ENCODE measurements around the gene EGF.
"Not testable (repeated sequence)": the region's sequence is repeated elsewhere in the genome, so short reads cannot be mapped to it uniquely, and the experiment has no call there.

The EGF gene

DNA sequence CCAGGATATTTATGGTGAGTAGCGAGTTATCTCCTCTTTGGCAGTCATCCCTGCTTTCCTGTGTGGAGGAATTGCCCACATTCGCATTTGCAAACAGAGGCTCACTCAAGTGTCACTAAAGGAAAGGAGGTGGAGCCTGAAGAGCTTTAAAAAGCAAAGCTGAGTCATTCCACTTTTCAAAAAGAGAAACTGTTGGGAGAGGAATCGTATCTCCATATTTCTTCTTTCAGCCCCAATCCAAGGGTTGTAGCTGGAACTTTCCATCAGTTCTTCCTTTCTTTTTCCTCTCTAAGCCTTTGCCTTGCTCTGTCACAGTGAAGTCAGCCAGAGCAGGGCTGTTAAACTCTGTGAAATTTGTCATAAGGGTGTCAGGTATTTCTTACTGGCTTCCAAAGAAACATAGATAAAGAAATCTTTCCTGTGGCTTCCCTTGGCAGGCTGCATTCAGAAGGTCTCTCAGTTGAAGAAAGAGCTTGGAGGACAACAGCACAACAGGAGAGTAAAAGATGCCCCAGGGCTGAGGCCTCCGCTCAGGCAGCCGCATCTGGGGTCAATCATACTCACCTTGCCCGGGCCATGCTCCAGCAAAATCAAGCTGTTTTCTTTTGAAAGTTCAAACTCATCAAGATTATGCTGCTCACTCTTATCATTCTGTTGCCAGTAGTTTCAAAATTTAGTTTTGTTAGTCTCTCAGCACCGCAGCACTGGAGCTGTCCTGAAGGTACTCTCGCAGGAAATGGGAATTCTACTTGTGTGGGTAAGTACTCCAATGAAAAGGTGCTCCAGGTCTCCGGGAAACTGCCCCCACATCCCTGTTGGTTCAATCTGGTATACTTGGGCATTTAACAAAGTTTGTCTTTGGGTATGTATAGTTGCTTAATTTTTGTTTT, at the start of gene EGF:
Gene EGF (plus strand): TSS at position 178 of the 890 bp plus-strand sequence. CDS start 453 bp downstream, at position 631.
- DNase-seq (ENCODE audit: low spot score) = no peak

DNA sequence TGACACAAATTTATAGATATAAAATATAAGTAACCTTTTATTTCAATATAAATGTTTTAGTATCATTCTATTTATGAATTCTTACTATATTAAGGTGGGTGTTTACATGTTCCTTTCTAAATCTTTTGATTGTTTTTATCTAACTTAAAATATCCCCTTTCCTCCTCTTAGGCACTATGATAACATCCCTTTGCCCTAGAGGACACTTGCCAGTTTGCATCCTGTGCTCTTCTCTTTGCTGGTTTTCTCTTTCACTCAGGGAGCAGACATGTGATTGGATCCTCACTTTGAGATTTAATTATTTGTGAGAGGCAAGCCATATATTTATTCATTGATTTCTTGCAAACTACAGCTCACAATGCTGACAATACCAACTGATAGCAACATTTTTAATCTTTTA, 48.5 kb upstream of the EGF start:
- DNase-seq (ENCODE audit: low spot score) = no peak

DNA sequence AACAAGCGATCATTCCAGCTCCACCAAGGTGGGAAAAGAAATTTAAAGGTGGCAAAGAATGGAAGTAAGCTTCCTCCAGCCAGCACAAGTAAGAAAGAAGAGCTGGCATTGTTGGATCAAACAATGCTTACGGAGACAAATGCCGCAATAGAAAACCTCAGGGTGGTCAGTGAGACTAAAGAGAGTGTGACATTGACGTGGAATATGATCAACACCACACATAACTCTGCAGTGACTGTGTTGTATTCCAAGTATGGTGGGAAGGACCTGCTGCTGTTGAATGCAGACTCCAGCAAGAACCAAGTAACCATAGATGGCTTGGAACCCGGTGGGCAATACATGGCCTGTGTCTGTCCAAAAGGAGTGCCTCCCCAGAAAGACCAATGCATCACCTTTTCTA, 42.6 kb upstream of the EGF start:
- no peak for DNase-seq (ENCODE audit: low spot score)

DNA sequence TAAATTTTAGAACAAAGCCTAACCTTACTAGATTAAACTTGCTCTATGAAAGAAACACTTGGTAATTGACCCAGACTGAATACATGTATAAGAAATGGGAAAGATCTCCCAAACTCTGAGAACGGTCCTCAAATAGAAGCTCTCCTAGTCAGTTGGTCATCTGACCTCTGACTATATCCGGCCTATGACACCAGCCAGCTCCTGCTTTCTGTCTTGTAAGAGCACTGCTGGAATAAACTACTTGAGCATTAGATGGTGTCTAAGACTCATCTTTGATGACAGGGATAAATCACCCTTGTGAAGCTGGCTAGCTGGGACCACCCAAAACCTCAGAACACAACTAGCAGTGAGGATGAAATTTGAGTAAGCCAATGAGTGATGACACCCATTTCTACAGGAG, 40.6 kb upstream of the EGF start:
- no peak for DNase-seq (ENCODE audit: low spot score)

DNA sequence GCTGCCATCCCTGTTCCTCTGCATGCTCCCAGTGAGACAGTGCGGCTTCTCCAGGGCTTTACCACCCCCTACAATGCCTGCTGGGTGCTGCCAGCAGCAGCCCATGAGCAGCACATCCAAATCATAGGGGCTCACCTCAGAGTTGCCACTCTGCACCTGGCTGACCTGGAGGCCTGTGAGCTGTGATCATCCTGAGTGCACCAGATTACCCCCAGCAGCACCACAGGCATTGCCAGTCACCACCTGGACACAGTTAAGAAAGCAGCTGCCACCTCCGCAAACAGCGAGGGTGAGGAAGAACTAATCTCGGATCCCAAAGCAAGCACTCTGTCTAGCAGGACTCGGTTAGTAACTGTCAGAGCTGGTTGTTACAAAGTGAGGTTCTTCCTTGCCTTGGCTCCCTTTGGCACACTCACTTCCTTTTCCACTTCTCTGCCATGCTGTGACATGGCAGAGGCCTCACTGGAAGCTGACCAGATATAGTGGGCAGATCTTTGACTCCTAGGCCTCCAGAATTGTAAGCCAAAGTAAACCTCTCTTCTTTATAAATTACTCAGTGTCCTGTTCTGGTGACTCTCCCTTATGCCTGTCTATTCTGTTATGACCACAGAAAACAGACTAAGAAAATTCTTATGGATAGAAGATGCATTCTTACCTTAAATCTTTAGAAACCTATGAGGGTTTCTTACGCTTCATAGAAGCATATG, 39.6 kb upstream of the EGF start:
- DNase-seq (ENCODE audit: low spot score) = no peak

DNA sequence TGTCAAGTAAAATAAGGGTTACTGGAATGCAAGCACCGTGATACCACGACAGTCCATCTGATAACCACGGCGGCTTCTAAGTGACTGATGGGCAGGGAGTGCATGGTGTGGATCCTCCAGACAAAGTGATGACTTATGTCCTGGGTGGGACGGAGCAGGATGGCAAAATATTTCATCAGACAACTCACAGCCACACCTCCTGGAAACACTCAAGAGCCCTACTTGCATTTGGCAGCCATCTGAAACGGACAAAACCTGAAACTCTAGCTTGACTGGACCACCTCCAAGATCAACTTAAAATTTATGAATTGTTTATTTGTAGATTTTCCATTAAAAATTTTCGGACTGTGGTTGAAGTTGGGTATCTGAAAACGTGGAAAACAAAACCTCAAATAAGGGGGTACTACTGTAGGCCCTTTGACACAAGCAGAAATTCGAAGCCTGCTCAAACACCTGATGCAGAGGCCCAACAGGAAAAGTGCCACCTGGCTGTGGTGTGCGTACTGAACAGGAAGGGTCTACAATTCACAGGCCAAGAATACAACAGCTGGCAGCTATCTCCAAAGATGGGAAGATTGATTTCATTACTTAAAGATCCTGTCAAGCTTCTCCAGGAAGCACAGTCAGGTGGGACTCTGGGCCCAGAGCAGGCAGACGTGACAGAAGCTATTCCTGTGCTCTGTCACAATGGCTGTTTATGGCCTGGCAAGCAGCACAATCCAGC, 38.7 kb upstream of the EGF start:
- no peak for DNase-seq (ENCODE audit: low spot score)

DNA sequence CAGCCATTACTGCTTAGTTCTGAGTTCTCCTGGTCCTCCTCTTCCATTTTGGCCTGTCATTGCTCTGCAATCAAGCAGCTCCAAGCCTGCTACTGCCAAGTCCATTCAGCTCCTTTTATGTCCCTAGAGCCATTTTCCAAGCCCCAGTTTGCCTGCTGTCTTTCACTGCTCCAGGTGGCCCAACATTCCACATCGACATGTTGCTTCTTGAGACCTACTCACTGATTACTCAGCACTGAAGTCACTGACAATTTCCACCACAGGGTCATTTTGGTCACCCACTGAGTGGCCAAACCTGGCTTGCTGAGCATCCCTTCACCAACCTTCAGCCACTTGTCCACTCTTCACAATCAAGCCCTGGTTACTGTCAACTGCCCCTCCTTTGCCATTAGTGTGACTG, 37.6 kb upstream of the EGF start:
- no peak for DNase-seq (ENCODE audit: low spot score)

DNA sequence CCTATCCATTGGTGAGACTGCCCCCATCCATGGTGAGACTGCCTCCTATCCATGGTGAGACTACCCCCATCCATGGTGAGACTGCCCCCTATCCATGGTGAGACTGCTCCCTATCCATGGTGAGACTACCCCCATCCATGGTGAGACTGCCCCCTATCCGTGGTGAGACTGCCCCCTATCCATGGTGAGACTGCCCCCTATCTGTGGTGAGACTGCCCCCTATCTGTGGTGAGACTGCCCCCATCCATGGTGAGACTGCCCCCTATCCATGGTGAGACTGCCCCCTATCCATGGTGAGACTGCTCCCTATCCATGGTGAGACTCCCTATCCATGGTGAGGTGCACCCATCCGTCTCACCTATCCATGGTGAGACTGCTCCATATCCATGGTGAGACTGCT, 37.1 kb upstream of the EGF start:
- not testable (repeated sequence) for DNase-seq (ENCODE audit: low spot score)

DNA sequence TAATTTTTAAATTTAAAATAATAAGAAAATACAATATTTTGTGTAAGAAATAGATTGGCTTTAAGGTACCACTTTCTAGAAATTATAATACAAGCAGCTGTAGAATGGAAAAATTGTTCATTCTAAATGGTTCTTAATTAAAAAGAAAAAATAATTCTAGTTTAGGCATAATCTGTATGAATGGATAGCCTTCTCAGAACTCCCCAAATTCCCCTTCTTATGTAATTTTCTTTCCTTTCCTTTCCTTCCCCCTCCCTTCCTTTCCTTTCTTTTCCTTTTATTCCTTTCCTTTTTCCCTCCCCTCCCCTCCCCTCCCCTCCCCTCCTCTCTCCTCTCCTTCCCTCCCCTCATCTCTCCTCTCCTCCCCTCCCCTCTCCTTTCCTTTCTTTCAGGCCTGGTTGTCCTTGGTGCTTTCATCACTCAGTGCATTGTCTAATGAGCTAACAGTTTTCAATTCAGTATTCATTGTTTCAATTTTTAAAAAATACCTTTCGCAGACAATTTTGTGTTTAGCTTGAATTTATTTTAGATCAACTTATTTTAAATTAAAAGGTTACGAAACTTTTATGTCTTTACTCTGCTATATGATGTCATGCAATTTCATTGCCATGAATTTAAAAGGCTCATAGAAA, 35.9 kb upstream of the EGF start:
- DNase-seq (ENCODE audit: low spot score) = no peak

DNA sequence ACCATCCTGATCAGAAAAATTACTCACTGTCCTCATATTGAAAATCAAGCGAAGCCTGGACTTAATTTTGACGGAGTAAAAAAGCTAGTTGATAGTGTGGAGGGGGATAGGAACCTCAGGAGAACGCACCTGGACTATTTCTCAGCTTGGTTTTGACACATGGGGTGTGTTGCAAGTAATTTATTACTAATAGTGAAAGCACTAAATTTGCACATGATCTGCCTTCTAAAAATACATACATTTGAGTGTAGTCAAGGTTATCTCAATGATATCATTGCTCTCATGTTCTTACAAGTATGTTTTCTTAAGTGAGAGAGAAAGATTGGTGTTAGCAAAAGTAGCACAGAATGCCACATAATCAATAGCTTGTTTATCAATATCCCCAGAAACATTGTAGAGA, 35.3 kb upstream of the EGF start:
- DNase-seq (ENCODE audit: low spot score) = no peak

DNA sequence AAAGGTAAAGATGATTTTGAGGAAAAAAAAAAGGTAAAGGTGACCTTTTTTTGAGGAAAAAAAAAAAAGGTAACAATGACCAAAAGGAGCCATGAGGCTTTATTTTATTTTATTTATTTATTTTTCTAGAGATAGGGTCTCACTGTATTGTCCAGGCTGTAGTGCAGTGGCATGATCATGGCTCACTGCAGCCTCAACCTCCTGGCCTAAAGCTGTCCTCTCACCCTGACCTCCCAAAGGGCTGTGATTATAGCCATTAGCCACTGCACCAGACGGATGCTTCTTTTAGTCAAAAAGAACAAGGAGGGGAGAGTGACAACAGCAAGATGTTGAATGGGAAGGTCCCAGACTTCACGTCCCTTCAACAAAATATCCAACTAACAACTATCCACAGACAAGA, 34.3 kb upstream of the EGF start:
- DNase-seq (ENCODE audit: low spot score) = no peak

DNA sequence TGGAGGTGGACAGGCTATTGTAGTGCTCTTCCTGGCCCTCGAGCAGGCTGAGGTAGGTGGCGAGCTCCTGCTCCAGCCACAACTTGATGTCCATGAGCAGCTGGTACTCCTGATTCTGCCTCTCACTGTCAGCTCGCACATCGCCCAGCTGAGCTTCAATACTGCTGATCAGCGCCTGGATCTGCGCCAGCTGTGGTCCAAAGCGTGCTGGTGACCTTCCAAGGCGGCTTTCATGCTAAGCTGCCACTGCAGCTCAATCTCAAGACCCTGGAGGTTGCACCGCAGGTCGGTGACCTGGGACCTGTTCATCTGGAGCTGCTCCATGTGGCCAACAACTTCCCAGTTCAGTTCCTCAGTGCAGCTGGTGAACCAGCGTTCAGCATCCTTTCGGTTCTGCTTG, 33.6 kb upstream of the EGF start:
- DNase-seq (ENCODE audit: low spot score) = no peak

DNA sequence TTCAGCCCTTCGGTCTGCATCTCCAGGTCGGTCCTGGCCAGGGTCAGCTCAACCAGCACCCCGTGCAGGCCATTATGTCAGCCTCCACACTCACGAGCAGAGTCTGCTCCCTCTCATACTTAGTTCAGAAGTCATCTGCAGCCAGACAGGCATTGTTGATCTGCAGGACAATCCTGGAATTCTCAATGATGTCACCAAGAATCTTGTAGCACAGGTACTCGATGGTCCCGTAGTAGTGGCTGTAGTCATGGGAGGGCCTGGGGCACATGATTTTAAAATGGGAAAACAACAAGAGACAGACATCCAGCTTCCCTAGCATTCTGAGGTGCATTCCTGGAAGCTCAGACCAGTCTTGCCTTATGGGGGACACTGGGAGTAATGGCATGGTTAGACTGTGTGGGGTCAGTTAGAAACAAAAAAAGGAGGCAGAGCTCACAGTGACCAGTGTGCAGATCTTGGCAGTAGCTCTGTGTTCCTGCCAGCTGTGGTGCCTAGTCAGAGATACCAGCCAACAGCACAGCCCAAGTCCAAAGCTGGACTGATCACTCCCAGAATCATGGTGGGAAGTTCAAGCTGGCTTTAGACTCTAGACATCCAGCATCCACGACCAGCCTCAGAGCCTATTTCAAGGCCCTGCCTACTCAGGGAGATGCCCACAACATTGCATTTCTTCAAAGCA, 32.9 kb upstream of the EGF start:
- DNase-seq (ENCODE audit: low spot score) = no peak

DNA sequence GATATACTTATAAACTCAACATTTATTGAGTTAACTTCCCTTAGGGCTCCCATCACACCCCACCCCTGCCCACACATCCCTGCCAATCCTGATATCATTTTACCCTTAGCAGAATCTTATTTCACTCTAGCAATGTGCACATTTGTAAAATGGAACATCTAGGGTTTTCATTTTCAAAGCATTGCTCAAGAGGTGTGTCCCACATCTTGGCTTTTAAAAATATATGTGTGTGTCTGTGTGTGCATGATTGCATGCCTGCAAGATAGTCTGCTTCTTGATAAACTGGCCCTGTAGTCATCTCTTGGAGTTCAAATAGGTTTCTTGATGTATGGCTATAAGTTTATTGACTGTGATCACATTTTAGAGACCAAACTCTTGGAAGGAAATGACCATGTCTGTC, 26.4 kb upstream of the EGF start:
- no peak for DNase-seq (ENCODE audit: low spot score)

DNA sequence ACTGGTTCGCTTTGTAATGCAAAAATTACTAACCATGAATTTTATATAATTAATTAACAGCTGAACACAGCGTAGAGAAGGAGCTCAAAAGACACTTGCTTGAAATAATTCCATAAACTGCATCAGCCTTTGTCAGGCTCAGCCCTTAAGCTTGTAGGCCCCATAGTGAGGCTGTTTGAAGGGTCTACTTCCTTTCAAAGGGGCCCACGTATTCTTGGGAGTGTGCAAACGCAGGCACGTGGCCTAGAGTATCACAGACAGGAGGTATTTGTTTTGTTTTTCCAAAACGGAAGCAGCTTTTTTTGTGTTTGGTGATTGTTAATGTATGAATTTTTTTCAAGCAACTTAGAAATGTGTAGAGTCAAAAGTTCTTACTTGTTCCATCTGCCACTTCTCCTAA, 25.6 kb upstream of the EGF start:
- no peak for DNase-seq (ENCODE audit: low spot score)

DNA sequence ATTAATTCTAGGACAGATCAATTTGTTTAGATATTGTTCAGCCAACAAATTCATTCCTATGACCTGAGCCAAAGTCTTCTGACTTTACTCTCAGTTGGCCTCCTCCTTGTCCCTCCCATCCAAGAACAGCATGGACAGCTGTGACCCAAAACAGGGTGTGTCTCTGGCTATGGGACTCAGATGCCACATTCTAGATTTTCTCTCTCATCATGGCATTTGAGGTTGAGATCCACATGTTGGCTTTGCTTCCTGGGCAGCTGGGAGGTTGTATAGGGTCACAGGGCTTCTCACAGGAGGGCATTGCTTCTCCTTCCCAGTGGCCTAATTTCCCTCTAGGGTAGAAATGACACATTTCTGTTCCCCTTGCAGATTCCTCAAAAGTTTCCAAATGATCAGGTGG, 22.6 kb upstream of the EGF start:
- no peak for DNase-seq (ENCODE audit: low spot score)

DNA sequence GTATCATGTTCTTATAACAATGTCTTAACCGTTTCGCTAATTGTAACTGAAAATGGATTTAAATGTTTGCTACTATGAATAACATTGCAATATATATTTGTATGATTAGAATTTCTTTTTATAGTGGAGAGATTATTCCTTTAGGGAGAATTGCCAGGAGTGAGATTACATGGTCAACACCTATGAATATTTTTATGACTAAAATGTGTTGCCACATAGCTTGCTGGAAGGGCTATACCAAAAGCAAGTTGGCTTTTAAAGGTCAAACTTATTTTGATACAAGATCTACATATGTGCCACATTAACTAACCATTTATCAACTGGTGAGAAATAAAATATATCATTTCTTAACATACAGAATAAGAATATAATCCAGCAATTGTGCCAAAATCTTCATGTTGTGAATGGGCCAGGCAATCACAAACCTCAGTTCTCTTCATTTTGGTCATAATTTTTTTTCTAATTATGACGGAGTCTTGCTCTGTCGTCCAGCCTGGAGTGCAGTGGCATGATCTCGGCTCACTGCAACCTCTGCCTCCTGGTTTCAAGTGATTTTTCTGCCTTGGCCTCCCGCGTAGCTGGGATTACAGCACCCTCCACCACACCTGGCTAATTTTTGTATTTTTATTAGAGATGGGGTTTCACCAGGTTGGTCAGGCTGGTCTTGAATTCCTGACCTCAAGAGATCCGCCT, 10.0 kb upstream of the EGF start:
- no peak for DNase-seq (ENCODE audit: low spot score)

DNA sequence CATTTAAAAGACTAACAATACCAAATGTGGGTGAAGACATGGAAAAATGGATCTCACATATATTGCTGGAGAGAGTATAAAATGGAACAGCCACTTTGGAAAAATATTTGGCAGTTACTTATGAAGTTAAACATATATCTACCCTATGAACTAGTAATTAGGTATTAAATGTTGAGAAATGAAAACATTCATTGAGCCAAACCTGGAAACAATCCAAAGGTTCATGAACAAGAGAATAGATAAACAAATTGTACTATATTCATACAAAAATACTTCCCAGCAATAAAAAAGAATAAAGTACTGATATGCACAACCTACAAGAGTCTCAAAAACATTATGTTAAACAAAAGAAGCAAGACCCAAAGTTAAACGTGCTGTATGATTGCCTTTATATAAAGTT, 4.0 kb upstream of the EGF start:
- no peak for DNase-seq (ENCODE audit: low spot score)

DNA sequence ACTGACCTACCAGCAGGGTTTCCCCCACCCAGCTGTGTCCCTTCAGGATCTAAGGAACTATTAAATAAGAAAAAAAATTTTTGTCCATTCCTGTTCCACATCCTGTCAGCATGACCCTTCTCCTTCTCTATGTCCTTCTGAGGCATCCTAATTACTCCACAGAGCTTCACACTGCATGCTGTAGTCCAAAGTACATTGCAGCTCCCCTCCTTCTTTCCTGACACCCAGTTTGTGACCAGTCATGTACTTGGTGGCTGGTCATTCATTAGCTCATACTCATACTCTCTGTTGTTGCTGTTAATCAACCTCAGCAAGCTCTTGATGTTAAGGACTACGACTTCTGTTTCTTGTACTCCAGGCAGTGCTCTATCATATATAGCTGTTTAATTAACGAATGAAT, 2.4 kb upstream of the EGF start:
- no peak for DNase-seq (ENCODE audit: low spot score)

DNA sequence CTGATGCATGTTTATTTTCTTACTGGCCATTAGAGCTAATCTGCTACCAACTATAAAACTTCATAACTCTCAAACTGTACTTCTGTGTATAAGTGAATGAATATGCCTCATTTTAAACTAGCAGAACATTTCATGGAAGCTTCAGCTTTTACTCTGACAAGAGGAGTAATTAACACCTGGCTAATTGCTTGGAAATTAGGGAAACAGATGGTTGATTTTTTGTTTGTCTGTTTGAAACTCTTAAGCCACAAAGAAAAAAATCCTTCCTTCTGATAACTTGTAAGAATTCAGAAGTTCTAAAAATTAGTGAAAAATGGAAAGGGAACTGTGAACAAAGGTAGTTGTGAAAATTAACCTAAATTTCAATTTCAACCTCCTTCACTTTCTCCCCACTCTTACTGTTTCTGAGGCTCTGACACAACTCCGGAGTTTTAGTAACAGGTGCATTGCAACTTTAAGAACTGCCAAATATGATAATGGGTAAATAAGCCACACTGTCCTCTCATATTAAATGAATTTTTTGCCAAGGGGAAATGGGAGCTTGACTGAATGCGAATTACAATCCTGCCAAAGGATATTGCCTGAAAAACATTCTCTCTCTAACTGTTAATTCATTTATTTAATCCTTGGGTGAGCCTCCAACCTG, 1.0 kb downstream of the EGF start:
- DNase-seq (ENCODE audit: low spot score) = no peak

DNA sequence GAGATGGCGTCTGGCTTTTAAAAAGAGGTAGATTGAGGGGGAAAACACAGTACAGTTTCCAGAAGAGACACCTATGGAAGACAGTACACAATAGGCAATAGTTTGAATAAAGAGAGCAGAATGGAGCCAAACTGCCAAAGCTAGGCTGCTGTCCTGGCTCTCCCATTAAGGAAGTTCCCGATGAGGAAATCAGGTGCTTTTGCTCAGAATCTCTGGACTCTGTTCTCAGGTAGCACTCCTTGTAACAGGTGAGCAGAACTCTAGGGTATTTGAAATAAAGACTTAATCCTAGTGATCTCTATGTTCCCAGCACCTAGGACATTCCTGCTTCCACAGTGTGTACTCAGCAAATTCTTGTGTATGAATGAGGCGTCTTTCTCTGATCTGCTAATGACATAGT, 1.6 kb downstream of the EGF start:
- no peak for DNase-seq (ENCODE audit: low spot score)
